KOPT-K1 (cell line): ENCODE data around the gene TAB2.

ENCODE experiments used
- H3K27ac ChIP-seq: fragments of 200-600 bp; sonication (generic); 2 replicates; pipeline ENCODE4 v1.5.1; 2016; ENCODE audit warnings: antibody characterized with exemption, mild to moderate bottlenecking, low read depth, low read length; ENCODE audit not compliant: poor library complexity, severe bottlenecking
- H3K36me3 ChIP-seq: fragments of 200-600 bp; sonication (generic); 2 replicates; pipeline ENCODE4 v1.5.1; 2017; ENCODE audit warnings: antibody characterized with exemption, mild to moderate bottlenecking, low read length, moderate library complexity; ENCODE audit not compliant: insufficient read depth
- H3K9me3 ChIP-seq: fragments of 200-600 bp; sonication (generic); 2 replicates; pipeline ENCODE4 v1.5.1; 2017; ENCODE audit warnings: antibody characterized with exemption, low read length, mild to moderate bottlenecking; ENCODE audit not compliant: insufficient read depth, poor library complexity, severe bottlenecking

TAB2 gene

GRCh38 chr6:149421132-149421531, 103.6 kb downstream of the TAB2 start:
- Histone ChIP-seq H3K36me3 (no peaks in the 10 kb centered on the region), H3K9me3 (no peaks in the 10 kb centered on the region), H3K27ac (no peak overlapping the region)

GRCh38 chr6:149422581-149422980, 105.1 kb downstream of the TAB2 start:
- H3K9me3 ChIP-seq = no peaks in the 10 kb centered on the region
- no peaks in the 10 kb centered on the region for H3K36me3 ChIP-seq
- H3K27ac ChIP-seq = no peak overlapping the region

DNA sequence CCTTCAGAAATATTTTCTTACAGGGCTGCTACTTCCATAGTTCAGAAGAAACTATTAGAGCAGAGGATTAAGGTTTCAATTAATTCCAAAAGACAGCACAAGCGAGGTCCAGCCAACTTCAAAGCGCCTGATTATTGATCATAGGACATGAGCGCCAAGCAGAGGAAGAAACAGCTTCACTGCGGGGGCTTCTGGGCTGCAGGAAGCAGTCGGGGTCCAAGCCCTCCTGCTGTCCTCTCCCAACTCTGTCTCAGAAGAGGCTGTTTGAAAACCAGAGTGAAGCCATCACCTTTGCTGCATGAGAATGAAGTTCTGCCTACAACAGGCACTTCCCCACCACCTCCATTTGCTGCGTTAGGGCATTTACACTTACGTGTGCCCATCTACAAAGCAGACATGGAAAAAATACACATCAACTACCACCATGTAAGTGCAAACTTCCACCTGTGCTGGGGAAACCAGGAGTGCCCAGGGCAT, 106.5 kb downstream of the TAB2 start:
- Histone ChIP-seq H3K27ac (no peak overlapping the region), H3K36me3 (no peaks in the 10 kb centered on the region), H3K9me3 (no peaks in the 10 kb centered on the region)

- no peaks in the 10 kb centered on the region for H3K36me3 ChIP-seq
- H3K27ac ChIP-seq = no peak overlapping the region
- H3K9me3 ChIP-seq = no peaks in the 10 kb centered on the region
These were observed 107.7 kb downstream of the TAB2 start for GRCh38 chr6:149425224-149425623.

DNA sequence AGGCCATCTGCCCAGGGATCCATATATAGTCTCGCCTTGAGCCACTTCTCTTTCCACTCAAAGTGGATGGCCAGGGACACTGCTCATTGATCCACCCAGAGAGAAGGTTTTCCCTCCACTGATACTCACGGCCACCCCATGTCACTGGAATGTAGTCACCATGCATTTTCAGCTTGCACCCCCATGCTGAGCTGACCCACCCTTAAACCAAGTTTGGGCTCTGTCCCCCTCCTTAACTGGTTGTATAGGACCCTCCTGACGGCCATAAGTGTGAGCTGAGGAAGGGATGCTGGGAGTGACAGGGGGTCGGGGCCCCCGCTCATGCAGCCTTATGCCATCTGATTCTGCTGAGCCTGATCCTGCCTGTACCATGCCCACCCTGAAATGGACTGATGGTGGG, 108.2 kb downstream of the TAB2 start:
- Histone ChIP-seq H3K9me3 (no peaks in the 10 kb centered on the region), H3K27ac (no peak overlapping the region), H3K36me3 (no peaks in the 10 kb centered on the region)

GRCh38 chr6:149428606-149429005, 111.1 kb downstream of the TAB2 start:
- no peak overlapping the region for H3K27ac ChIP-seq
- no peaks in the 10 kb centered on the region for H3K9me3 ChIP-seq
- no peaks in the 10 kb centered on the region for H3K36me3 ChIP-seq

DNA sequence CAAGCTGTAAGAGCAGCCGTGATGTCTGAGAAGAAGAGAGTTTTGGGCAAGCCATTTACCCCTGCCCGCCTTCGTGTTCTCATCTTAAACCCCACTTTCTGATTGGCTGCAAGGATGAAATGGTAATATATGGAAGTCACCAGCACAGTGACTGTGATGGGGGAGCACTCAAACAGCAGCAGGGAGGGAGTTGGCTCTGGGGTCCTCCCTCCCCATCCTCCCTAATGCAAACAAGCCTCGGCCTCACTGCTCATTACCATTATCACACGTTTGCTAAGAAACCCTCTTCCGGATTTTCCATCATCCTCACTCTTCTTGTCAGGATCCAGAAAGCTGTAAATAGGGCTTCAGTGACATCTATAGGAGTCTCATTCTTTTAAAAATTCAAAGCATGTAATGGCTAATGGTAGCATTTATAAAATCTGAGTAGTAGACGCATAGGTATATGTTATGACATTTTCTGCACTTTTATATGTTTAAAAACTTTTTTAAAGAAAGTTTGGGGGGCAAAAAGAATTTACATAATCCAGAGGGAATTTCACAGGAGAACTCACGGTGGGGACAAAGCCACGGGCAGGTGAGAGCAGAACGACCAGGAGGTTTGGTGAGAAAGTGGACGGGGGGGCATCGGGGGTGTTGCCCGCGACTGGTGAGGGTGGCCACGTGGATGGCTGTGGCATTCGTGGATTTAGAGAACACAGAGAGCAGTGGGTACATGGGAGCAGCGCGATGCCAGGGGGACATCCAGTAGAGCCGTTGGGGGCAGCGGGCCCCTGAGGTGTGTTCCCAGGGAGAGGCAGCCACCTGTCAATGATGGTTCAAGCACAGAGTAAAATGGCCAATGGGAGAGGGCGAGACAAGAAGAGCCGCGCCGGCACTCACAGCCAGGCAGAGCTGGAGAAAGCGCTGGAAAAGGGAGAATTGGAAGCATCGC, 112.2 kb downstream of the TAB2 start:
- no peaks in the 10 kb centered on the region for H3K36me3 ChIP-seq
- H3K9me3 ChIP-seq = no peaks in the 10 kb centered on the region
- H3K27ac ChIP-seq = no peak overlapping the region

DNA sequence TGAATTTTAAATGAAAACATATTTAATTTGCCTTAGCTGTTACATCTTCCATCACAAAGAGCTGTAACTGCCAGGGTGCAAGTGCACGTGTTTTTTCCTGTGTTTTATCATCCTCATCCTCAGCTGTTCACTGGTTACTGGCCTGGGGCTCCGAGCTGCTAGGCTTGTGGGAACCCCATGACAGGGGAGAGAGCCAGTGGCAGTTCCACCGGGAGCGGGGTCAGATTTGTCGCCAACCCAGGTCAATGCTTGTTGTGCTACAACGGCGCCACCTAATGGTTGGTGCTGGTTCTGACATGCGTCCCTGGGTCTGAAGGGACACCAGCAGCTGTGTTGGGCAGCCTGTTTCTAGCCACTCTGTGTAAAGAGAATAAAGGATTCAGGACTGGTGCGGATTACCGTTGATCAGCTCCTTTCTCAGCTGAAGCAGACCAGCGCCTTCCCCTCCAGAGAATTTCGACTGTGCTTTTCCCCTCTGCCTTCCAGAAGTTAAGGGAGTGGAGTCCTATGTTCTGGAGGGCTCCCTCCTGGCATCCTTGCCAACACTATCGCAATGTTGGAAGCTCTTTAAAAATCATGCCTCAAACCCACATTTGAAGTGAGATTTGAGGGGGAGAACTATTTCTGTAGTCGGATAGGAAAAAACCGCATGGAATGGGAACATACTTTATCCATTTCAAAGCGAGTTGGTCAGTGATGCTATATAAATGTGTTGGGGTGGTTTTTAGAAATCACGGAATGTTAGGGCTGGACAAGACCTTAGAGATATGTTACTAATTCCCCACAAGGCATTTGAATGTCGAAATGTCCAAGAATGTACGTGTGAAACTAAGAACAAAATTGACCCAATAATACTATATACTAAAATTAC, 114.6 kb downstream of the TAB2 start:
- no peaks in the 10 kb centered on the region for H3K9me3 ChIP-seq
- no peak overlapping the region for H3K27ac ChIP-seq
- no peaks in the 10 kb centered on the region for H3K36me3 ChIP-seq

DNA sequence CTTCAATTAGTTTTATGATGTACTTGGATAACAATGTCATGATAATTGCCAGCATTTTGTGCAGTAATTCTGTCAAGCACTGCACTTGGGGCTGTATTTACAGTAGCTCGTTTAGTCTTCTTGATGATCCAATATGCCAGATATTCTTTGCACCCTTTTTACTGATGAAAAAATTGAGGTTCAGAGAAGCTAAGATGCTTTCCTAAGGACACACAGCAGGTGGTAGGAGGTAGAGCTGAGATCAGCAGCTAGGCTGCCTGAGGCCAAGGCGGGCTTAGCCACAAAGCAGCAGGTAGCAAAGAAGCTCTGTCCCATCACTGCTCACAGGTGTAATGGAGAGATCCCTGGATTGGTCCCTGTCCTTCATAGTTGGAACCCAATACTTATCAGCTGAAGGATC, 115.9 kb downstream of the TAB2 start:
- Histone ChIP-seq H3K36me3 (no peaks in the 10 kb centered on the region), H3K9me3 (no peaks in the 10 kb centered on the region)

DNA sequence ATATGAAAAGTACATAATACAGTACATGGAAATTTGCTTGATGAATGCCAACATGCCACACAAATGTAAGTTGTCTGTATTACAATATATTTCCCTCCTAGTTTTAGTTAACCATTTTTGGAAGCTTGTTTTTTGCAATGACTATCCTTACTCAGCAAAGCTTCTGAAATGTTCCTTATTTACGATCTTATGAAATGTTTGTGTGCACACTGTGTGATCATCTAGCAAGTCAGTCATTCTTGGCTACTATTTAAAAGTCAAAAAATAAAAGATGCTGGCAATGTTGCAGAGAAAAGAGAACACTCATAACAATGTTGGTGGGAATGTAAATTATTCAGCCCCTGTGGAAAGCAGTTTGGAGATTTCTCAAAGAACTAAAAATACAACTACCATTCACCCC, 116.4 kb downstream of the TAB2 start:
- Histone ChIP-seq H3K27ac (no peak overlapping the region), H3K36me3 (no peaks in the 10 kb centered on the region), H3K9me3 (no peaks in the 10 kb centered on the region)

More for the DNA sequence above, 115.9 kb downstream of the TAB2 start:
- no peak overlapping the region for H3K27ac ChIP-seq

- Histone ChIP-seq H3K9me3 (no peaks in the 10 kb centered on the region), H3K27ac (no peak overlapping the region), H3K36me3 (no peaks in the 10 kb centered on the region)
These were observed 118.5 kb downstream of the TAB2 start for GRCh38 chr6:149435919-149436586.

- H3K36me3 ChIP-seq = no peaks in the 10 kb centered on the region
- H3K27ac ChIP-seq = no peak overlapping the region
- H3K9me3 ChIP-seq = no peaks in the 10 kb centered on the region
These were observed 119.1 kb downstream of the TAB2 start for GRCh38 chr6:149436647-149437046.

- Histone ChIP-seq H3K27ac (no peak overlapping the region), H3K36me3 (no peaks in the 10 kb centered on the region), H3K9me3 (no peaks in the 10 kb centered on the region)
These were observed 119.7 kb downstream of the TAB2 start for GRCh38 chr6:149437212-149437611.

- no peaks in the 10 kb centered on the region for H3K9me3 ChIP-seq
- H3K36me3 ChIP-seq = no peaks in the 10 kb centered on the region
- no peak overlapping the region for H3K27ac ChIP-seq
These were observed 121.3 kb downstream of the TAB2 start for GRCh38 chr6:149438855-149439254.

DNA sequence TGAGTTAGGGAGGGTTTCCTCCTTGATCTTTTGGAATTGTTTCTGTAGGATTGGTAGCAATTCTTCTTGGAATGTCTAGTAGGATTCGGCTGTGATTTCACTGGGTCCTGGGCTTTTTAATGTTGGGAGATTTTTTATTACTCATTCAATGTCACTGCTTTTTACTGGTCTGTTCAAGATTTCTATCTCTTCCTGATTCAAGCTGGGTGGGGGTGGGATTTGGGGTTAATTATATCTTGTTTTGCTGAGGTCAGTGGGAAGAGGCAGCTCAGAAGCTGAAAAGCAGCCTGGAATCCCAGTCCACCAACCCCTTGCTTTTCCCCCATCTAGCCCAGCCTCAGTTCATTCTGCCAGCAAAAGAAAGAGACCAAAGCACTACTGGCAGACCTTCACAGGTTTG, 122.1 kb downstream of the TAB2 start:
- H3K36me3 ChIP-seq = no peaks in the 10 kb centered on the region
- H3K27ac ChIP-seq = no peak overlapping the region

More for the DNA sequence above, 122.1 kb downstream of the TAB2 start:
- H3K9me3 ChIP-seq = no peaks in the 10 kb centered on the region
